ENCODE results near the gene IGF2.

IGF2 gene

DNA sequence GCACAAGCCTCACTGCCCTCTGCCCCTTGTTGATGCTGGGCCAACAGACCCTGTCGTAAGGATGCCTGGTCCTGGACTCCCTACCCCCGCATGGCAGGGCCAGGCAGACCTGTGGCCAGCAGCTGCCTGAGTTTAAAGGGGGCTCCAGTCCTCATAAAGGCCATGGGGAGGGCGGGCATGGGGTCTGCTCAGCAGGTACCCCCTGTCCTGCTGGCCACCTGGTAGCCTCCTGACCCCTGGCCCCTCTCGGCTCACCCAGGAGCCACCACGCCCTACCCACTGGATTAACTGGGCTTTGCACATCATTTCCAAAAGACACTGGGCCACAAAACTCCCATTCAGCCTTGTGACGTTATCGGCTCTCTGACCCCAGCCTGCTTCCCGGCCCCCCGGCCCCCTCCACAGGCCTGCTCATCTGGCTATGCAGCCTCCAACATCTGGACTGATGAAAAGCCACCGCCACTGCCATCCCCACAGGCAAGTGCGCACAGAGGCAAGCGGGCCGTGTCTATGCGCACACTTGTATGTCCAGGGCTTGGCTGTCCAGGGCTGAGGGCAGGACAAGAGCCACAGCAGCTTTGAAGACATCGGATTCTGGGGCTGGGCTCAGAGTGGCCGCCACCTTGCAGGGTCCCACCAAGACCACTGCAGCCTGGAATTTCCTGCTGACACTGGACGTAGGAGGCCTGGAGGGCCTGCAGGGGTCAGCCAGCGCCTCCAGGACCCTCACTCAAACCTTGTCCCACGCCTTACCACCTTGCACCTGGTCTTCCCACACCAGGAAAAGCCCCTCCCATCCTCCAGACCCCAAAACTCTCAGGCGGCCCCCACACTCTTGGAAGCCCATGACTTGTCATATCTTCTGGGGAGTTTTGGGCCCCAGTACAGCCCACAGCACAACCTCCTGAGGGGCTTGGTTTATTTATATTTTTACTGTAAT lies 48.7 kb downstream of the IGF2 start:
- DNase-seq: no peak

- DNase-seq: peak; percentile 56 to 73
Observed at GRCh38 chr11:2089536-2090165, 49.5 kb downstream of the IGF2 start.

DNA sequence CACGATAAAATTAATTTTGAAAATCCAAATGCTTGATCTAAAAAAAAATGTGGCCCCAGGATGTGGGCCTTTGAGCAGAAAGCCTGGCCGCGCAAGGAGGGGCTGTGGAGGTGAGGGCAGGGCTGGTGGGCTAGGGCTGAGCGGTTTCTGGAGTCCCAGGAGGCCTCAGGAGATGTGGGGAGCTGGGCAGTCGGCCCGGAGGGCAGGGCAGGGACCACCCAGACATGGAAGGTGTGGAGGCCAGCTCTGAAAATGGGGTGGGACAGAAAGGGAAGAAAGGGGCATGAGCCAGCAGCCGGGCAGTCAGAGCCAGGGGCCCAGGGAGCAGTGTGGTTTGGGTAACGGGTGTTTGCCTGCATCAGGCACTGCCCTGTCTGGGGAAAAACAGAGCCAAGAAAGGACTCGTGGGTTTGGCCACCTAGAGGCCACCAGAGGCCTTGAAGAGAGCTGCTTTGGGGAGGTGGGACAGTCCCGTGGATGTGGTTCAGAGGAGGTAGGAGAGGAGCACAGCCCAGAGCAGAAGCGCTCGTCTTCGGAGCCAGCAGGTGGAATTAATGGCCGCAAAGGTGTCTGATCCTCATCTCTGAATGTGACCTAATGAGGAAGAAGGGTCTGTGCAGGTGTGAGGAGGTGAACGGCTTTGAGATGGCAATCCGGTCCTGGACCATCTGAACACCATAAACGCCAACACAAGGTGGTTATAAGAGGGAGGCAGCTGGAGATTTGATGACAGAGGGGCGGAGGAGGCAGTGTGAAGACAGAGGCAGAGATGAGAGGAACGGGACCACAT lies 50.2 kb downstream of the IGF2 start:
- peak in 1 of 2 experiments; percentile 25 for DNase-seq

DNA sequence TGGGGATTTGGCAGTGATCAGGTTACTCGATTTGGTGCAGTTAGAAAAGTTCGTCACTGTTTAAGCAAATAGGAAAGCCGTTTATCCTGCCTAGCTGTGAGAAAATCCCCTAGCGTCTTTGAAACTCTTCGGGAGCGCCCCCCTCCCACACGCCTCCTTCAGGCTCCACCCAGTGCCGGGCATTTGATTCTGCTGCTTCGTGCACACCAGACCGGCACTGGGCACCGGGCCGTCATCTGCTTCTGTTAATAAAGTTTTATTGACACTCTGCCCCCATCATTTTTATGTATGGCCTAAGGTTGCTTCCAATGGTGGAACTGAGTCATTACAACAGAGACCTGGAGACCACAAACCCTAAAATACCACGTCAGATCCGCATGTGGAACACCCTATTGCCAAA lies 50.9 kb downstream of the IGF2 start:
- DNase-seq: peak in 1 of 2 experiments; percentile 42

DNA sequence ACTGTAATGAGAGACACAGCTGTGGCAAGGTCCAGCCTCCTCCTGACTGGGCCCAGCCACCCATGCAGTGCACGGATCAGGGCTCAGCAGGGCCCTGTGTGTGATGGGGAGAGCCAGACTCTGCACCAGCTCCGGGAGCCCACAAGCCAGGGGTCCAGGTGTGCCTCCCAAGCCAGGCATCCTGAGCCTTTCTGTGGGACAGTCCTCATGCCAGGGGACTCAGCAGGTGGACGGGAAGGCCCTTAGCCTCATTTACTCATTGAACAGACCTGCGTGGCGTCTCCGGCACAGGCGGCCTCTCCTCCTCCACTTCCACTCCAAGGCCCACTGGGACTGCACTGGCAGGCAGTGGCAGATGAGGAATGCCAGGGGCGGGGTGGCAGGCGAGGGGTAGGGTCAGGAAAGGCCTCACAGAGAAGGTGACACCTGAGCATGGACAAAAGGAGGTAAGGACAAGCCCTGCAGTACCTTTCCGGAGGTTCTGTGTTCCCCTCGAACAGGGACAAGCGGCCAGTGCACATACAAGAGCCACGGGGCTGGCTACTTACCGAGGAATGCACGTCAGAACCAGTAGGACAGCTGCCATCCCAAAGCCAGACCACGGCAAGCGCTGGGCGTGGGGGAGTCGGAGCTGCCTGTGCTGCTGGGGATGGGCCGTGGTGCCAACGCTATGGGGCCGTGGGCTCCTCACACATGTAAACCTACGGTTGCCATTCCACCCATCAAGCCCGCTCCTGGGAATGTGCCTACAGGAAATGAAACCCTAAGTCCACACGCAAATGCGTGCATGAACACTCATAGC lies 52.7 kb downstream of the IGF2 start:
- no peak for DNase-seq

DNA sequence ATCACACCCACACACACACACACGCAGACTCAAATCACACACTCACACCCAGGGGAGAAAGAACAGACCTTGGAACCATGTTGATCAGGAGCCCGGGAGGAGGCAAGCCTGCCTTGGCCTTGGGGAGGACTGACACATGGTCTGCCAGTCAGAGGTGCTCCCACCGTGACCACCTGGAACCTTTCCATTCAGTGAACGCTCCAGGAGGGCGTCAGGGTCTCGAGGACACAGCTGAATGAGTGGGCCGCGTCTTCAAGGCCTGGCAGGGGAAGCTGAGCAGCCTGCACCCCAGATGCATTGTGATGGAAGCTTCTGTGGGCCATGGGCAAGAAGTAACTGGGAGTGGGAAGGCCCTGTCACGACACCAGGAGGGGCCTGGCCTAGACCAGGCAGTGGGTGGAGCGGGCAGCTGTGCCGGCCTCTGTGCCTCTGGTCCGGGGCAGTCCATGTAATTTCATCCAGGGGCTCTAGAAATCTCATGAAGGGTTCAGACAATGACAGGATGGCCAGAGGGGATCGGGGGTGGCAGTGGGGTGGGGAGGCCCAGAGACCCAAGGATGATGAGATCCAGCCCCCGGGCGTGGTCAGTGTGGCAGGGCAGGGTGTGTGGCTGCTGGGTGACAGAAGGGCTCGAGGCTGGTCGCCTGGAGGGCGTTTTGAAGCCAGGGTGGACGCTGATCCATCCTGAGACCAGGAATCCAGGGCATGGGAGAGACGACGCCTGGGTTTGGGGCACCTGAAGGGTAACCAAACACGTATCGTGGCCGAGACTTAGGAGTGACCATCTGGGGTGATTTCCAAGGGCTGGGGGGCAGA lies 53.7 kb downstream of the IGF2 start:
- no peak for DNase-seq

GRCh38 chr11:2084721-2085120 lies 54.5 kb downstream of the IGF2 start:
- DNase-seq: no peak

Data from NCI-H526 (cell line).